GM12878 (cell line): ENCODE results near the gene GIGYF2.

ENCODE experiments used
- CEBPZ ChIP-seq: fragments of 150-350 bp; IDR thresholded peaks from 2 replicates; pipeline ENCODE4 v1.6.1; 2016; ENCODE audit warnings: low read depth, low read length
- CTCF ChIP-seq, 3 experiments: IDR thresholded peaks in 2 of 3; conservative IDR thresholded peaks in 1 of 3; 2 replicates each; pipeline ENCODE4 v1.5.1; 2011; ENCODE audit warnings: low read depth in 3 of 3, low read length in 3 of 3, mild to moderate bottlenecking in 3 of 3, control low read depth in 2 of 3, moderate library complexity in 2 of 3, inconsistent platforms in 1 of 3, mixed read lengths in 1 of 3; ENCODE audit not compliant: control insufficient read depth in 2 of 3, insufficient read depth in 1 of 3; ENCODE audit errors: extremely low read depth in 1 of 3
- EP300 ChIP-seq, 2 experiments: fragments of 150-350 bp in 1 of 2; IDR thresholded peaks; 2 replicates each; pipeline ENCODE4 v1.6.1; 2011 to 2012; ENCODE audit warnings: low read depth in 2 of 2, low read length in 2 of 2, borderline replicate concordance in 1 of 2, improper control_type of control experiment in 1 of 2, inconsistent platforms in 1 of 2; ENCODE audit not compliant: control insufficient read depth in 1 of 2
- EZH2 ChIP-seq: IDR thresholded peaks from 2 replicates; pipeline ENCODE4 v1.6.1; 2012; ENCODE audit warnings: low read depth, mild to moderate bottlenecking, control low read depth, inconsistent platforms, low read length, borderline replicate concordance; ENCODE audit not compliant: control insufficient read depth
- KLF5 ChIP-seq: fragments of 450-650 bp; IDR thresholded peaks from 2 replicates; pipeline ENCODE4 v1.6.1; 2014; ENCODE audit warnings: mild to moderate bottlenecking; ENCODE audit not compliant: partially characterized antibody
- MXI1 ChIP-seq: fragments of 150-350 bp; IDR thresholded peaks from 2 replicates; pipeline ENCODE4 v1.6.1; 2011; ENCODE audit warnings: low read depth, mild to moderate bottlenecking, inconsistent platforms, low read length, improper control_type of control experiment
- MYC ChIP-seq: IDR thresholded peaks from 2 replicates; pipeline ENCODE4 v1.6.1; 2011; ENCODE audit warnings: mild to moderate bottlenecking, low read length, moderate library complexity, inconsistent platforms; ENCODE audit not compliant: insufficient read depth, insufficient replicate concordance, insufficient read length, severe bottlenecking
- NRF1 ChIP-seq: conservative IDR thresholded peaks from 2 replicates; pipeline ENCODE4 v1.6.1; 2011; ENCODE audit warnings: mild to moderate bottlenecking, low read depth, low read length, improper control_type of control experiment
- POLR2A ChIP-seq: IDR thresholded peaks from 2 replicates; pipeline ENCODE4 v1.6.1; 2011; ENCODE audit warnings: low read depth, mild to moderate bottlenecking, low read length
- SP1 ChIP-seq: IDR thresholded peaks from one replicate; pipeline ENCODE4 v1.6.1; 2011; ENCODE audit warnings: low read depth, low read length
- SPI1 ChIP-seq: IDR thresholded peaks from 2 replicates; pipeline ENCODE4 v1.6.1; 2011; ENCODE audit warnings: low read depth, mild to moderate bottlenecking, low read length, moderate library complexity, borderline replicate concordance; ENCODE audit not compliant: insufficient read depth
- YY1 ChIP-seq: IDR thresholded peaks from 2 replicates; pipeline ENCODE4 v1.6.1; 2011; ENCODE audit warnings: low read depth, mild to moderate bottlenecking, low read length

GRCh38 chr2:232653441-232653840 is 43.7 kb upstream of the GIGYF2 start:
- no peak for TF ChIP-seq MXI1
- no peak for TF ChIP-seq CTCF (IDR thresholded peaks at IDR 0.05 in 2 of 3, conservative IDR thresholded peaks at IDR 0.05 in 1 of 3; ENCODE audit: control insufficient read depth in 2 of 3, extremely low read depth in 1 of 3, insufficient read depth in 1 of 3, low read depth in 3 of 3, low read length in 3 of 3)
- no peak for TF ChIP-seq KLF5
- no peak for TF ChIP-seq MYC
- TF ChIP-seq POLR2A, result no peak
- TF ChIP-seq EP300 (IDR thresholded peaks at IDR 0.05; ENCODE audit: borderline replicate concordance in 1 of 2, control insufficient read depth in 1 of 2, low read depth in 2 of 2, low read length in 2 of 2), result no peak
- no peak for TF ChIP-seq NRF1
- TF ChIP-seq SP1, result no peak
- TF ChIP-seq SPI1, result no peak
- no peak for TF ChIP-seq EZH2
- no peak for TF ChIP-seq CEBPZ
- no peak for TF ChIP-seq YY1
